ENCODE measurements around the gene ANKRD27. TPM values are rescaled to one million over a fixed set of nuclear protein-coding genes. Genes with fewer than 3 reads are reported as not detected.
"Not testable (repeated sequence)": the region's sequence is repeated elsewhere in the genome, so short reads cannot be mapped to it uniquely, and the experiment has no call there.

The ANKRD27 gene
- total RNA-seq, 2 donors from 2014 or later: 23.8 to 26.9 TPM

DNA sequence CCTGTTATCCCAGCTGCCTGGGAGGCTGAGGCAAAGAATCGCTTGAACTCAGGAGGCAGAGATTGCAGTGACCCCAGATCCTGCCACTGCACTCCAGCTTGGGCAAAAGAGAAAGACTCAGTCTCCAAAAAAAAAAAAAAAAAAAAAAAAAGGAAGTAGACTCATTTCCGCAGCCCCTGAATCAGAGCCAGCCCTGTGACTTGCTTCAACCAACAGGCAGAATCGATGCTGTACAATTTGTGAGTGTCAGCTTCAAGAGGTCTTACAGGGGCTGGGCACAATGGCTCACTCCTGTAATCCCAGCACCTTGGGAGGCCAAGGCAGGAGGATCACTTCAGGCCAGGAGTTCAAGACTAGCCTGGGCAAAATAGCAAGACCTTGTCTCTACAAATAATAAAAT lies 12.8 kb downstream of the ANKRD27 start:
- intact Hi-C loops (cut with DNase I): no loop called here
- DNase-seq (peak; percentile 43), ATAC-seq (no peak)

DNA sequence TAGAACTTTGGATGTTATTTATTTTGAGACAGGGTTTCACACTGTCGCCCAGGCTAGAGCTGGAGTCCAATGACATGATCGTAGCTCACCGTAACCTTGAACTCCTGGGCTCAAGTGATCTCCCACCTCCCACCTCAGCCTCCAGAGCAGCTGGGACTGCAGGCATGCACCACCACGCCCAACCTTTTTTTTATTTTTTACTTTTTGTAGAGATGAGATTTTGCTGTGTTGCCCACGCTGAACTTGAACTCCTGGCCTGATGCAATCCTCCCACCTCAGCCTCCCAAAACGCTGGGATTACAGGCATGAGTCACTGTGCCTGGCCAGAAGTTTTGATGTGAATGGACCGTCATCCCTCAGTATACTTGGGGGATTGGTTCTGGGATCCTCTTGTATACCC lies 13.7 kb downstream of the ANKRD27 start:
- no peak for DNase-seq
- intact Hi-C loops (cut with DNase I): no loop called here
- ATAC-seq: no peak

GRCh38 chr19:32658527-32658926 lies 16.5 kb downstream of the ANKRD27 start:
- no peak for ATAC-seq
- intact Hi-C loops (cut with DNase I): no loop called here
- DNase-seq: no peak

DNA sequence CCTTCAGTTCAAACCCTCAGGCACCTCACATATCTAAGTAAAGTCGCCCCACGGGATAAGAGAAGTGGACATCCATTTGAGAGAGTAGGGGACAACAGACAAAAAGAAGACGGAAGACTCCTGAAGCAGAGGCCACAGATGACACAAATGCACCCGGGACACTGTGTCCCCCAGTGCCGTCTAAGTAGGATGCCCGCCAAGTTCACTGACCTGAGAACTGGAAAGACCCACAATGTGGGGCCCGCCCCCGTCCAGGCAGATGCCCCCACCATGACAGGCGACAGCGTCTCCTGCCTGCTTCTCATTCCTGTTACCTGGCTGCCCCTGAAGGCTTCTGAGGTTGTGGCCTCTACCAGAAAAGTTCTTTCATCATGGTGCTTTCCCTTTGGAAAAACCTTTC lies 16.9 kb downstream of the ANKRD27 start:
- ATAC-seq (no peak), DNase-seq (no peak)
- intact Hi-C loops (cut with DNase I): no loop called here

DNA sequence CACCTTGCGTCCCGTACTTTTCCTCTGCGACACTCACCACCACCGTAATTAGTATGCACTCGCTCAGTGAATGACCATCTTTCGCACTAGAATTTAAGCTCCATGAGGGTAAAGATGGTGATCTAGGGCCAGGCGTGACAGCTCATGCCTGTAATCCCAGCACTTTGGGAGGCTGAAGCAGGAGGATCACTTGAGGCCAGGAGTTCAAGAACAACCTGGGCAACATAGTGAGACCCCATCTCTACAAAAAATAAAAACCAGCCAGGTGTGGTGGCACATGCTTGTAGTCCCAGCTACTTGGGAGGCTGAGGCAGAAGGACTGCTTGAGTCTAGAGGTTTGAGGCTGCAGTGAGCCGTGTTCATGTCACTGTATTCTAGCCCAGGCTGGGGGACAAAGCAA lies 18.6 kb downstream of the ANKRD27 start:
- ATAC-seq, DNase-seq: not testable (repeated sequence)

GRCh38 chr19:32653599-32653915 lies 21.4 kb downstream of the ANKRD27 start:
- intact Hi-C loops (cut with DNase I): no loop called here
- ATAC-seq: no peak
- no peak for DNase-seq

More for the DNA sequence above, 18.6 kb downstream of the ANKRD27 start:
- intact Hi-C loops (cut with DNase I): not testable (repeated sequence)

DNA sequence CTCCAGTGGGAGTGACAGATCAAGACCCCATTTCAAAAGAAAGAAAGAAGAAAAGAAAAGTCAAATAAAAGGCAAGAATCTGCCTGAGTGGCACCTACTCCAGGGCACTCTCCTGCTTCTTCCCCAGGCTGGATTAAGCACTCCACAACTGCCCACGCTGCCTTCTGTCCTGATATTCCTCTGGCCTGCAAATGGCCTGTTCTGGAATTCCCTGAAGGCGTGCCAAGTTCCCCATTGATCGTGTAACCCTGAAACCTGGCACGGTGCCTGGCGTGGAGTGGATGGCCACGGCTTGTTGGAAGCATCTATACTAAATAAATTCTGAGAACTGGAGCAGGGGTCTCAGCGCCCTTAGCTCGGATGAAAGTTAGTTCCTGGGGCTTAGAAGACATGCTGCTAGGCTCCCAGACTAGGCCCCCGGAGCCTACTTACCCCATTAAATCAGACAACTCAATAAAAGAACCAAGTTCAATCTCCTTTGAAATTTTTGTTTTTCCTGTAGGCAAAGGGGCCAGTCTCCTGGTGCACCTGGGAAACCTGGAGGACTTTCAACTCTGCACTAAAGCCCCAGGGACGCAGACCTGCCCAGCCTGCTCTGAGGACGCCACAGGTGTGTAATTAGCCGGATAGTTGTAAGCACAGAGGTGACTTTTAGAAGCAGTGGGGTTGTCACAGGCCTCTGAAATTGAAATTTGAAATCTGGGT lies 21.9 kb downstream of the ANKRD27 start:
- ATAC-seq: peak; percentile 72 to 80
- peak; percentile 89 for DNase-seq
- intact Hi-C loops (cut with DNase I): no loop called here

DNA sequence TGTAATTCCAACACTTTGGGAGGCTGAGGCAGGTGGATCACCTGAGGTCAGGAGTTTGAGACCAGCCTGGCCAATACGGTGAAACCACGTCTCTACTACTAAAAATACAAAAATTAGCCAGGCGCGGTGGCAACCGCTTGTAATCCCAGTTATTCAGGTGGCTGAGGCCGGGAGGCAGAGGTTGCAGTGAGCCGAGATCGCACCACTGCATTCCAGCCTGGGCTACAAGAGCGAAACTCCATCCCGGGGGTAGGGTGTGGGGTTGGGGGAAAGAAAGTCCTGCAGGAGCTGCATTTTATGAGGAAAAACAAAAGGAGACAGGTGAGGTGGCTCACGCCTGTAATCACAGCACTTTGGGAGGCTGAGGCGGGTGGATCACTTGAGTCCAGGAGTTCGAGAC lies 22.6 kb downstream of the ANKRD27 start:
- intact Hi-C loops (cut with DNase I); ATAC-seq; DNase-seq: not testable (repeated sequence)

- no peak for DNase-seq
- intact Hi-C loops (cut with DNase I): no loop called here
- ATAC-seq: peak; percentile 75 to 89
Measured at GRCh38 chr19:32651729-32652140, 23.2 kb downstream of the ANKRD27 start.

- DNase-seq (no peak), ATAC-seq (no peak)
- intact Hi-C loops (cut with DNase I): no loop called here
Measured at GRCh38 chr19:32650671-32651070, 24.3 kb downstream of the ANKRD27 start.

- DNase-seq: peak; percentile 61
- intact Hi-C loops (cut with DNase I): no loop called here
- peak; percentile 17 to 74 for ATAC-seq
Measured at GRCh38 chr19:32649751-32650150, 25.2 kb downstream of the ANKRD27 start.

DNA sequence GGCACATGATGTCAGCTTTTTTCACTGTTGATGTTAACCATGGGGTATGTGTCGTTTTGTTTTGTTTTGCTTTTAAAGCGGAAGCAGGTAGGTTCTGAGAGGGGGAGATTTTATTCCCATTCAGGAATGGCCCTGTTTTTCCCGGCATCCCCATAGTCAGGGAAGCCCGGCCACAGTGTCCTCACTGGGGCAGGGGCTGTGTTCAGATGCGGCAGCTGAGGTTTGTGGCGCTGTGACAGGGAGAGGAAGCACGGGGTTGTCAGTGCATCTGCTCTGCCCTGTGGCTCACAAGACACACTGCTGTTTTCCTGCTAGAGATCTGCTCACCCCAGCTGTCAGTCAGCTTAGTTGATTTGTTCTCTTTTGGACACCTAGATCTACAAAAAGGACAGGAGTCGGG lies 27.6 kb downstream of the ANKRD27 start:
- ATAC-seq (no peak), DNase-seq (no peak)
- intact Hi-C loops (cut with DNase I): no loop called here

- intact Hi-C loops (cut with DNase I): no loop called here
- ATAC-seq (no peak), DNase-seq (no peak)
Measured at GRCh38 chr19:32646556-32646955, 28.4 kb downstream of the ANKRD27 start.

DNA sequence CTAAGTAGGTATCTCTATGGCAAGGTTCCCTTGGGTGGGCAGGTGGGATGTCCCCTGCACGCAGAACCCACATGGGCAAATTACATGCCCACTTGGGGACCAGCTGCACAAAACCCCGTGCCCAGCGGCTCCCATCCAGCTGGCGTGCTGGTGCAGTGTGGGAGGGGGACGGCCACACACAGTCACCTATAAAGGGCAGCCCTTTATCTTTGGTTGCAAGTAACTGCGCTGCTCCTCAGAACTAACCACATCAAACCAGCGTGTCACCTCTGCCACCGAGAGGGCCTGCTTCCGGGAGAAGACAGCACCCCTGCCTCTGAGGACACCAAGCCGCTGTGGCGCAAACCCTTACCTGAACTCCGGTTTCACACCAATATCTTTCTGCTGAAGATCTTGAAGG lies 32.2 kb downstream of the ANKRD27 start:
- no peak for DNase-seq
- intact Hi-C loops (cut with DNase I): no loop called here
- peak in 1 of 2 donors; percentile 19 for ATAC-seq

DNA sequence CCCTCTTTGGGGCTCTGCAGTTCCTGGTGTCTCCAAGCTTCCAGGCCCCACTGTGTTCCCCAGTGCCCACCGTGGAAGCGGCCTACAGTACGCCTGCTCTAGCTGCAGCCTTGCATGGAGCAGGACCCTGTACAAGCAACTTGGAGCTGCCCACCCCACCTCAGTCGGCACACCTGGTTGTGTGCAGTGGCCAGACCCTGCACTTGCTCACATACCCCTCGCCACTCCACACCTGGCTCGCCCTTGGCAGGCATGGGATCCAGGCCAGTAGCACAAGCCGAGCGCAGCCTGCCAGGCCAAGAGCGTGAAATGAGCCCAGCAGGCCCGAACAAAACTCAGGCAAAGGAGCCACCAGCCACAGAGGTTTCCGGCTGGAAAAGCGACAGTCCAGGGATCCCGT lies 36.4 kb downstream of the ANKRD27 start:
- DNase-seq (no peak), ATAC-seq (no peak)
- intact Hi-C loops (cut with DNase I): no loop called here

GRCh38 chr19:32637480-32637879 lies 37.5 kb downstream of the ANKRD27 start:
- DNase-seq (no peak), ATAC-seq (no peak)
- intact Hi-C loops (cut with DNase I): no loop called here

- DNase-seq (no peak), ATAC-seq (no peak)
- intact Hi-C loops (cut with DNase I): no loop called here
Measured at GRCh38 chr19:32631381-32631780, 43.6 kb downstream of the ANKRD27 start.

DNA sequence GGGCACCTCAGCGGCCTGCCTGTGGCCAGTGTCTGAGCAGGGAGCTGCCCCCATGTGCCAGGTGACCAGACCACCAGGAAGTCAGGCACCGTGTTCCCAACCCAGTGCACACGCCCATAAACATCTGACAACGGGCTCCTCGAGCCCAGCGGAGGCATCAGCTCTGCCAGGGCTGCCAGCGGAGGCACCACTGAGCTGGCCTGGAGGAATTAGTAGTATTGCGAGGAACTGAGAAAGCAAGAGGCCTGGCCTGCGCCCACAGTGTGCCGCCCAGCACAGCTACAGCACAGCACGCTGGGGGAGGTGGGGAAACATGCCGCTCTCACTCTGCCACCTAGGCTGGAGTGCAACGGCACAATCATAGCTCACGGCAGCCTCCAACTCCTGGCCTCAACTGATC lies 44.6 kb downstream of the ANKRD27 start:
- ATAC-seq (no peak), DNase-seq (no peak)
- intact Hi-C loops (cut with DNase I): no loop called here

GRCh38 chr19:32627714-32628270 lies 47.2 kb downstream of the ANKRD27 start:
- ATAC-seq: peak; percentile 43 to 81

DNA sequence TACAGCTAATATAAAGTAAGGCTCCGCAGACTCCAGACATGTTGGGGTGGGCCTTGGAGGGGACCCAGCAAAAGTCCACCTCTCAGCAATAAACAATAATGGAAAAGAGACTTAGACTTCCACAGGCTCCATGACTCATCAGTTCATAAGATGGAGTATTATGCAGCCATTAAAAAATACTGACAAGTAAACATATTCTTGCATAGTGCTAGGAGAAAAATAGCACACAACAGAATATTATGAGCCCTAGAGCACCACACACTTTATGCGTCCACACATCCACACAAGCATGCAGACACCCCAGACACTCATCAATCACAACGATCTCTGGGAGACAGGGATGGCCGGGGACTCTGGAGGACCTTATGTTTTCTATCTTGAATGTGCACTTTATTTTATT lies 48.0 kb downstream of the ANKRD27 start:
- DNase-seq: no peak

More at GRCh38 chr19:32627714-32628270, 47.2 kb downstream of the ANKRD27 start:
- intact Hi-C loops (cut with DNase I): no loop called here
- DNase-seq: no peak

GRCh38 chr19:32624410-32624809 lies 50.6 kb downstream of the ANKRD27 start:
- ATAC-seq: no peak
- no peak for DNase-seq
- intact Hi-C loops (cut with DNase I): no loop called here

More for the DNA sequence above, 48.0 kb downstream of the ANKRD27 start:
- intact Hi-C loops (cut with DNase I): no loop called here
- no peak for ATAC-seq
